Gastroesophageal sphincter (tissue), 4 donors: ENCODE data around the gene PAPPA. TPM values are rescaled to one million over a fixed set of nuclear protein-coding genes. Genes with fewer than 3 reads are reported as not detected.

Experiments
- ATAC-seq: fragments of 150-250 bp; one replicate; pipeline ENCODE4 v1.9.1; 2016; ENCODE audit warnings: mild to moderate bottlenecking, moderate library complexity
- H3K27ac ChIP-seq, 4 donors: fragments of 200-600 bp; sonication (generic) in 3 of 4; 1 replicate in 3 of 4; 2 replicates in 1 of 4; pipeline ENCODE4 v1.5.1; 2016 to 2019
- H3K27me3 ChIP-seq: fragments of 200-600 bp; sonication (generic); one replicate; pipeline ENCODE4 v1.5.1; 2019
- H3K36me3 ChIP-seq, 2 donors: fragments of 200-600 bp; sonication (generic); one replicate each; pipeline ENCODE4 v1.5.1; 2019; ENCODE audit warnings: control low read depth in 1 of 2
- H3K4me1 ChIP-seq, 3 donors: fragments of 200-600 bp; sonication (generic); 1 replicate in 2 of 3; 2 replicates in 1 of 3; pipeline ENCODE4 v1.5.1; 2016 to 2019; ENCODE audit warnings: control low read depth in 2 of 3
- H3K4me3 ChIP-seq, 2 donors: fragments of 200-600 bp; sonication (generic); one replicate each; pipeline ENCODE4 v1.5.1; 2019; ENCODE audit warnings: mild to moderate bottlenecking in 1 of 2, moderate library complexity in 1 of 2
- H3K9me3 ChIP-seq, 3 donors: fragments of 200-600 bp; sonication (generic); one replicate each; pipeline ENCODE4 v1.5.1; 2017 to 2019; ENCODE audit warnings: control low read depth in 2 of 3
- CTCF ChIP-seq, 4 experiments: fragments of 200-600 bp in 2 of 4; fragments of 450-650 bp in 2 of 4; sonication (generic) in 1 of 4; IDR thresholded peaks; one replicate each; pipeline ENCODE4 v1.5.1; 2017 to 2019; ENCODE audit warnings: antibody characterized with exemption in 4 of 4, mild to moderate bottlenecking in 2 of 4, moderate library complexity in 2 of 4
- EP300 ChIP-seq: sonication (generic); formaldehyde crosslinking; IDR thresholded peaks from one replicate; pipeline ENCODE4 v1.6.1; 2017; ENCODE audit warnings: antibody characterized with exemption, mild to moderate bottlenecking
- POLR2A ChIP-seq, 2 donors: fragments of 450-650 bp; IDR thresholded peaks; one replicate each; pipeline ENCODE4 v1.6.1; 2017; ENCODE audit warnings: antibody characterized with exemption in 2 of 2, mild to moderate bottlenecking in 2 of 2, moderate library complexity in 1 of 2
- POLR2AphosphoS5 ChIP-seq: sonication (generic); formaldehyde crosslinking; IDR thresholded peaks from one replicate; pipeline ENCODE4 v1.6.1; 2017; ENCODE audit warnings: antibody characterized with exemption
- WGBS, 2 donors: methylation state at CpG; one replicate each; pipeline ENCODE4 v1.1.5; 2018; ENCODE audit warnings: low coverage in 1 of 2; 5-methylcytosine and 5-hydroxymethylcytosine counted together
- total RNA-seq, 4 donors: library from RNA; depleted of rRNA; stranded (reverse); fragments of >200 nt; gene quantifications; one replicate each; pipeline ENCODE4 v1.1.0, GENCODE V29; 2016

Gene PAPPA
- total RNA-seq, 4 donors from 2014 or later: 1.9 to 5.7 (median 3.2) TPM

- no peak for TF ChIP-seq POLR2AphosphoS5
- no peak for TF ChIP-seq POLR2A (IDR thresholded peaks at IDR 0.05)
- no peak for TF ChIP-seq CTCF (IDR thresholded peaks at IDR 0.05)
- no peak for TF ChIP-seq EP300
- no peaks in the 10 kb centered on the region for H3K4me1 ChIP-seq
- H3K27ac ChIP-seq: no peak overlapping the region
- no peak overlapping the region for H3K4me3 ChIP-seq
- H3K36me3 ChIP-seq: no peaks in the 10 kb centered on the region
- no peak for ATAC-seq
- no peaks in the 10 kb centered on the region for H3K9me3 ChIP-seq
- 14 to 50% methylated on average over 1 of the region's 1 CpG for WGBS, 2 donors
- no peaks in the 10 kb centered on the region for H3K27me3 ChIP-seq
Observed at GRCh38 chr9:116238776-116239340, 85.3 kb downstream of the PAPPA start.

DNA sequence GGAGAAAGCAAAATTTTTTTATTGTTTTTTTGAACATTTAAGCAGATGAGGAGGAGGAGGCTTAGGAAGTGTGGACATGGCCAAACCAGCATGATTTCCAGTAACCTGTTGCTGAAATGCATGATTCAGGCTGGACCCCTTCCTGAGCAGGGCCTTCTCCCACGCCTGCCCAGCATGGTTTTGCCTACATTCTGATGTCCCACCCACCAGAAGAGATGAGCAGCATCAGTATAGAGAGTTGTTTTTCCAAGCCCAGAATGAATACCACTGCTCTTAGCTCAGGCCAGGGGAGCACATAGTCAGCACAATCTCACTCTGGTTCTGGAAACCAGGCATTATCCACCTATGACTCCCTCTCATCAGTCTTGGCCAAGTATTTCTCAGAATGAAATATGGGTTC, 90.1 kb downstream of the PAPPA start:
- H3K36me3 ChIP-seq: no peaks in the 10 kb centered on the region
- no peaks in the 10 kb centered on the region for H3K4me1 ChIP-seq
- no peak overlapping the region for H3K27ac ChIP-seq
- H3K4me3 ChIP-seq: no peak overlapping the region
- 90% methylated on average over 1 of the region's 1 CpG; no CpG with 5 or more reads in 1 of the 2 donors for WGBS, 2 donors
- no peak for ATAC-seq
- TF ChIP-seq POLR2A (IDR thresholded peaks at IDR 0.05) (no peak), EP300 (no peak), CTCF (IDR thresholded peaks at IDR 0.05) (no peak), POLR2AphosphoS5 (no peak)
- H3K27me3 ChIP-seq: no peaks in the 10 kb centered on the region
- H3K9me3 ChIP-seq: no peaks in the 10 kb centered on the region

DNA sequence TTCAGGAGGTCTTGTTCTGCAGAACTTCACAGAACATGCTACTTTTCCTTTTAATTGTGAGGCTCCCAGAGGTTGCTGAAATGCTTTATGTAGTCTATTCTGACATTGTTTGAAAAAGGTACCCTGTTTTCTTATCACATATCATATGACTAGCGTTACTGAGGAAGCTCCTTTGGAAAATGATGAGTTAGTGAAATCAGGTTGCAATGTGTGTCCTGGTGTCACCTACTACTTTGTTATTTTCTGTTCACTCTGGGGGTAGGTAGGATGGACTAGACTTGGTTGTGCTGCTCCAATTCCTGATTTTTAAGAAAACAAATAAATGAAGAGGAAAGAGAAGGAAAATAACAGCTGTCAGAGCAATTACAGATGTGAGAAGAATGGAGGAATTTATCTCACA, 93.7 kb downstream of the PAPPA start:
- ATAC-seq: no peak
- Histone ChIP-seq H3K9me3 (no peaks in the 10 kb centered on the region), H3K4me1 (no peaks in the 10 kb centered on the region), H3K27ac (no peak overlapping the region), H3K27me3 (no peaks in the 10 kb centered on the region), H3K4me3 (no peak overlapping the region), H3K36me3 (no peaks in the 10 kb centered on the region)
- WGBS, 2 donors: 57 to 100% methylated on average over 1 of the region's 1 CpG
- TF ChIP-seq CTCF (IDR thresholded peaks at IDR 0.05) (no peak), POLR2A (IDR thresholded peaks at IDR 0.05) (no peak), EP300 (no peak), POLR2AphosphoS5 (no peak)

GRCh38 chr9:116247791-116248374, 94.3 kb downstream of the PAPPA start:
- TF ChIP-seq POLR2AphosphoS5 (no peak), POLR2A (IDR thresholded peaks at IDR 0.05) (no peak), EP300 (no peak), CTCF (IDR thresholded peaks at IDR 0.05) (no peak)
- H3K4me3 ChIP-seq: no peak overlapping the region
- no peaks in the 10 kb centered on the region for H3K9me3 ChIP-seq
- H3K4me1 ChIP-seq: no peaks in the 10 kb centered on the region
- ATAC-seq: no peak
- H3K27ac ChIP-seq: no peak overlapping the region
- H3K27me3 ChIP-seq: no peaks in the 10 kb centered on the region
- no peaks in the 10 kb centered on the region for H3K36me3 ChIP-seq
- WGBS, 2 donors: 72 to 80% methylated on average over 1 to 2 of the region's 2 CpGs

DNA sequence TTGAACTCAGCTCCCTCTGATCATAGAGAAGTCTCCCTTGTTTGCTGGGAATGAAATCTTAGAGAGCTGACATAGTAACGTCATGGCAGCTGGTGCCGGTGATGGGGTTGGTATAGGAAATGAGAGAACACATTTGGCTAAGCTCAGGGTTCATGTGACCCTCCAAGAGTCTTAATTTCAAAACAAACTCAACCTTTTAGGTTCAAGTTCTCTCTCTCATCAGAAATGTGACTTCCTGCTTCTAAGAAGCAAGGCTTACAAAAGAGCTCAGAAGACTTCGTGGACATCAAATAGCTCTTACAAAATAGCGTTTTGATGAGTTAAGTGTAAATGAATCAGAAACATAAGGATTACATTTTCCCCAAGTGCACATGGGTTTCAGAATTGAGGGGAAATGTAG, 97.3 kb downstream of the PAPPA start:
- H3K27ac ChIP-seq: no peak overlapping the region
- no peaks in the 10 kb centered on the region for H3K36me3 ChIP-seq
- no peaks in the 10 kb centered on the region for H3K9me3 ChIP-seq
- TF ChIP-seq POLR2A (IDR thresholded peaks at IDR 0.05) (no peak), EP300 (no peak)
- WGBS, 2 donors: 28 to 53% methylated on average over 3 of the region's 4 CpGs
- no peaks in the 10 kb centered on the region for H3K27me3 ChIP-seq
- ATAC-seq: no peak
- no peaks in the 10 kb centered on the region for H3K4me1 ChIP-seq
- H3K4me3 ChIP-seq: no peak overlapping the region
